Ovary (tissue), 9 donors: ENCODE results near the gene KBTBD8. TPM values are rescaled to one million over a fixed set of nuclear protein-coding genes. Genes with fewer than 3 reads are reported as not detected.

Experiments
- DNase-seq, 5 donors: peaks; one replicate each; pipeline ENCODE4 v3.0.0-alpha.2; 2019 to 2020
- H3K27ac ChIP-seq, 2 donors: fragments of 200-600 bp; one replicate each; pipeline versions ENCODE4 v1.5.1 to v1.8.0; 2019 to 2022
- H3K27me3 ChIP-seq: fragments of 200-600 bp; one replicate; pipeline ENCODE4 v1.8.0; 2022
- H3K36me3 ChIP-seq: fragments of 200-600 bp; sonication (generic); one replicate; pipeline ENCODE4 v1.5.1; 2019
- H3K4me1 ChIP-seq: one replicate; pipeline ENCODE4 v1.8.1; 2013; ENCODE audit warnings: mild to moderate bottlenecking, moderate library complexity; ENCODE audit not compliant: insufficient read depth
- H3K4me3 ChIP-seq: fragments of 200-600 bp; sonication (generic); one replicate; pipeline ENCODE4 v1.5.1; 2017
- H3K9me3 ChIP-seq, 2 donors: fragments of 200-600 bp in 1 of 2; sonication (generic) in 1 of 2; one replicate each; pipeline versions ENCODE4 v1.5.1 to v1.8.1; 2013 to 2019; ENCODE audit warnings: mild to moderate bottlenecking in 1 of 2, moderate library complexity in 1 of 2
- CTCF ChIP-seq, 3 donors: fragments of 450-650 bp in 2 of 3; fragments of 200-600 bp in 1 of 3; IDR thresholded peaks; one replicate each; pipeline versions ENCODE4 v1.5.1 to v1.8.0; 2016 to 2022; ENCODE audit warnings: antibody characterized with exemption in 3 of 3, mild to moderate bottlenecking in 1 of 3
- EP300 ChIP-seq: sonication (generic); formaldehyde crosslinking; IDR thresholded peaks from one replicate; pipeline ENCODE4 v1.6.1; 2017; ENCODE audit warnings: antibody characterized with exemption
- POLR2A ChIP-seq: fragments of 450-650 bp; IDR thresholded peaks from one replicate; pipeline ENCODE4 v1.6.1; 2017; ENCODE audit warnings: antibody characterized with exemption, mild to moderate bottlenecking, moderate library complexity
- WGBS, 3 donors: extraction: QIAGEN DNeasy Blood & Tissue Kit in 1 of 3; methylation state at CpG; one replicate each; pipeline versions ENCODE4 v1.1.5 to v1.1.7; 2013 to 2017; 5-methylcytosine and 5-hydroxymethylcytosine counted together
- intact Hi-C, 4 donors: fragments of 100-400 bp; cut with DNase I; formaldehyde crosslinking; loops; one replicate each; pipeline versions ENCODE4 v1.11.0 to v1.15.1; 2022 to 2023
- polyA plus RNA-seq, 2 donors: library from polyadenylated mRNA; stranded (reverse); fragments of 200-250 nt in 1 of 2; fragments of 350-450 nt in 1 of 2; fragmentation: Illumina TruSeq in 1 of 2; extraction: RNeasy Lipid Tissue Mini Kit (QIAGEN cat#74804) in 1 of 2; gene quantifications; one replicate each; pipeline ENCODE4 v1.2.3, GENCODE V29; 2013 to 2014
- total RNA-seq, 7 donors: library from RNA; depleted of rRNA in 2 of 7; stranded (reverse); fragments of >200 nt in 2 of 7; fragmentation: NEBNext Ultra II Directional in 3 of 7; extraction: Animal tissue kit (Norgen Biotek cat#: 25700) in 3 of 7; gene quantifications; one replicate each; pipeline versions ENCODE4 v1.1.0 to v1.2.4, GENCODE V29; 2016 to 2023
- donor health status: DM: no; HTN: no; CAD: no; lungs with moderate emphysema.
- donor health status: DM: no; HTN: no; CAD: no.
- donor health status: Bipolar disorder and iron deficiency.
- donor health status: DM: yes; HTN: yes; CAD: no.
- donor health status: DM: no; HTN: no; CAD: no.
- donor health status: DM: yes; HTN: yes; CAD: no.

Gene KBTBD8
- total and polyA plus RNA-seq, 9 donors: 0.07 to 0.97 (median 0.55) TPM

GRCh38 chr3:67047051-67047450 lies 48.9 kb downstream of the KBTBD8 start:
- TF ChIP-seq POLR2A: no peak
- Histone ChIP-seq H3K4me3 (no peak overlapping the region), H3K9me3 (no peaks in the 10 kb centered on the region), H3K4me1 (no peaks in the 10 kb centered on the region), H3K27me3 (no peaks in the 10 kb centered on the region), H3K36me3 (no peaks in the 10 kb centered on the region), H3K27ac (no peak overlapping the region)
- 69 to 74% (median 73%) methylated on average over 2 of the region's 2 CpGs for WGBS, 3 donors
- intact Hi-C loops: no loop called here
- no peak for DNase-seq

- no peak for TF ChIP-seq CTCF (IDR thresholded peaks at IDR 0.05)
- no peak for TF ChIP-seq EP300
- TF ChIP-seq POLR2A: no peak
- no peak overlapping the region for H3K4me3 ChIP-seq
- intact Hi-C loops: no loop called here
- no peak for DNase-seq
- H3K36me3 ChIP-seq: no peaks in the 10 kb centered on the region
- no peaks in the 10 kb centered on the region for H3K9me3 ChIP-seq
- no peaks in the 10 kb centered on the region for H3K27me3 ChIP-seq
- WGBS, 3 donors: 70 to 86% (median 80%) methylated on average over 2 of the region's 2 CpGs
- no peaks in the 10 kb centered on the region for H3K4me1 ChIP-seq
- no peak overlapping the region for H3K27ac ChIP-seq
These were observed 50.1 kb downstream of the KBTBD8 start for GRCh38 chr3:67048067-67048714.

GRCh38 chr3:67048715-67049074 lies 50.6 kb downstream of the KBTBD8 start:
- WGBS, 3 donors: 79 to 86% (median 83%) methylated on average over 3 of the region's 3 CpGs
- Histone ChIP-seq H3K27ac (no peak overlapping the region), H3K9me3 (no peaks in the 10 kb centered on the region), H3K36me3 (no peaks in the 10 kb centered on the region), H3K4me1 (no peaks in the 10 kb centered on the region), H3K27me3 (no peaks in the 10 kb centered on the region), H3K4me3 (no peak overlapping the region)
- TF ChIP-seq CTCF (IDR thresholded peaks at IDR 0.05) (no peak), POLR2A (no peak), EP300 (no peak)
- DNase-seq: no peak
- intact Hi-C loops: no loop called here

GRCh38 chr3:67059443-67059842 lies 61.3 kb downstream of the KBTBD8 start:
- DNase-seq: no peak
- Histone ChIP-seq H3K36me3 (no peaks in the 10 kb centered on the region), H3K9me3 (no peaks in the 10 kb centered on the region), H3K4me1 (no peaks in the 10 kb centered on the region), H3K27ac (no peak overlapping the region), H3K27me3 (no peaks in the 10 kb centered on the region), H3K4me3 (no peak overlapping the region)
- no peak for TF ChIP-seq CTCF (IDR thresholded peaks at IDR 0.05)
- no peak for TF ChIP-seq EP300
- no peak for TF ChIP-seq POLR2A
- intact Hi-C loops: no loop called here
- 77 to 92% (median 87%) methylated on average over 2 of the region's 2 CpGs for WGBS, 3 donors
